Endothelial cell of umbilical vein (primary cell): Measurements from ENCODE around the gene CXCR1.

Experiments
- CTCF ChIP-seq, 2 donors: IDR thresholded peaks; 1 replicate in 1 of 2; 2 replicates in 1 of 2; pipeline ENCODE4 v1.5.1; 2011; ENCODE audit warnings: low read length in 2 of 2, mild to moderate bottlenecking in 2 of 2, moderate library complexity in 2 of 2, control low read depth in 1 of 2, inconsistent platforms in 1 of 2, low read depth in 1 of 2; ENCODE audit not compliant: insufficient read depth in 1 of 2; ENCODE audit errors: extremely low read depth in 1 of 2
- EZH2 ChIP-seq: IDR thresholded peaks from 2 replicates; pipeline ENCODE4 v1.6.1; 2012; ENCODE audit warnings: borderline replicate concordance, low read depth, mild to moderate bottlenecking, moderate library complexity, low read length, inconsistent platforms; ENCODE audit not compliant: severe bottlenecking
- MYC ChIP-seq: IDR thresholded peaks from one replicate; pipeline ENCODE4 v1.6.1; 2011; ENCODE audit warnings: mild to moderate bottlenecking, low read depth, low read length
- POLR2A ChIP-seq: IDR thresholded peaks from 2 replicates; pipeline ENCODE4 v1.6.1; 2012; ENCODE audit warnings: low read depth, mild to moderate bottlenecking, control low read depth, low read length
- POLR2AphosphoS5 ChIP-seq: IDR thresholded peaks from 2 replicates; pipeline ENCODE4 v1.6.1; 2012; ENCODE audit warnings: low read depth, mild to moderate bottlenecking, control low read depth, low read length, moderate library complexity; ENCODE audit not compliant: insufficient read depth

GRCh38 chr2:218130822-218131221, 35.9 kb downstream of the CXCR1 start:
- no peak for TF ChIP-seq CTCF (IDR thresholded peaks at IDR 0.05; ENCODE audit: extremely low read depth in 1 of 2, insufficient read depth in 1 of 2, low read depth in 1 of 2, low read length in 2 of 2)
- TF ChIP-seq POLR2A: no peak
- no peak for TF ChIP-seq POLR2AphosphoS5
- TF ChIP-seq MYC: no peak
- TF ChIP-seq EZH2: no peak
